ENCODE results near the gene CPNE7. TPM values are rescaled to one million over a fixed set of nuclear protein-coding genes. Genes with fewer than 3 reads are reported as not detected.

The CPNE7 gene
- total and polyA plus RNA-seq, 7 donors = 0.41 to 3.3 (median 0.71) TPM; not detected in 4

DNA sequence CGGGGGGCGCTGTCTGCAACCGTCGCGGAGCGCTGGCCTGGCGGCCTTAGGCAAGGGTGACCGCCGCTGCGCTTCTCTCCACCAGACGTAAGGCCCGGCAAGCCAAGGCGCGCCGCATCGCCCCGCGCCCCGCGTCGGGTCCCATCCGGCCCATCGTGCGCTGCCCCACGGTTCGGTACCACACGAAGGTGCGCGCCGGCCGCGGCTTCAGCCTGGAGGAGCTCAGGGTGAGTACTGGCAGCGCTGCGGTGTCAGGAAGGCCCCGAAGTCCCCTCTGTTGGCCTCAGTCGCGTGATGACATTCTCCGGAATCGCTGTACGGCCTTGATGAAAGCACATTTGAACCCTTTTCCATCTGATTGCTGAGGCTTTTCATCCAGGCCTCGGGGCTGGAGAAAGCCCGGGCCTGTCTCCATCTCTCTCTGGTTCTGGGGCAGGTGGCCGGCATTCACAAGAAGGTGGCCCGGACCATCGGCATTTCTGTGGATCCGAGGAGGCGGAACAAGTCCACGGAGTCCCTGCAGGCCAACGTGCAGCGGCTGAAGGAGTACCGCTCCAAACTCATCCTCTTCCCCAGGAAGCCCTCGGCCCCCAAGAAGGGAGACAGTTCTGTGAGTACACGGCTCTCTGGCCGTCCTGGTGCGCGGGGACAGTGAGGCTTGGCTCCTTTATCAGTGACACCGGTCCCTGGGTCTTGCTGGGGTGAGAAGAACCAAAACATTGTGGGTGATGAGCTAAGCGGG, 14.2 kb upstream of the CPNE7 start:
- WGBS, 2 donors = 2 to 4% methylated on average over 58 of the region's 58 CpGs
- no peak for DNase-seq
- Histone ChIP-seq H3K4me1 (peaks cover 0 to 52% (median 41%) of the 10 kb centered on the region in 4 donors), H3K9me3 (no peaks in the 10 kb centered on the region), H3K27ac (peak overlapping the region; percentile 96 to 99 (median 98)), H3K36me3 (peaks cover 22 to 49% (median 29%) of the 10 kb centered on the region in 4 donors), H3K27me3 (no peaks in the 10 kb centered on the region), H3K4me3 (peak overlapping the region; percentile 75 to 88 (median 81))
- intact Hi-C loops (cut with DNase I) = loop anchor here (2.0 to 5.0 kb wide), 3 partner anchors 69 to 321 kb away; partner anchors contain the start of genes ANKRD11, CHMP1A and SPATA33
- TF ChIP-seq EP300 (IDR thresholded peaks at IDR 0.05) (no peak), POLR2A (IDR thresholded peaks at IDR 0.05) (no peak), POLR2AphosphoS5 (IDR thresholded peaks at IDR 0.05) (no peak)
- TF ChIP-seq, protein P1, sequence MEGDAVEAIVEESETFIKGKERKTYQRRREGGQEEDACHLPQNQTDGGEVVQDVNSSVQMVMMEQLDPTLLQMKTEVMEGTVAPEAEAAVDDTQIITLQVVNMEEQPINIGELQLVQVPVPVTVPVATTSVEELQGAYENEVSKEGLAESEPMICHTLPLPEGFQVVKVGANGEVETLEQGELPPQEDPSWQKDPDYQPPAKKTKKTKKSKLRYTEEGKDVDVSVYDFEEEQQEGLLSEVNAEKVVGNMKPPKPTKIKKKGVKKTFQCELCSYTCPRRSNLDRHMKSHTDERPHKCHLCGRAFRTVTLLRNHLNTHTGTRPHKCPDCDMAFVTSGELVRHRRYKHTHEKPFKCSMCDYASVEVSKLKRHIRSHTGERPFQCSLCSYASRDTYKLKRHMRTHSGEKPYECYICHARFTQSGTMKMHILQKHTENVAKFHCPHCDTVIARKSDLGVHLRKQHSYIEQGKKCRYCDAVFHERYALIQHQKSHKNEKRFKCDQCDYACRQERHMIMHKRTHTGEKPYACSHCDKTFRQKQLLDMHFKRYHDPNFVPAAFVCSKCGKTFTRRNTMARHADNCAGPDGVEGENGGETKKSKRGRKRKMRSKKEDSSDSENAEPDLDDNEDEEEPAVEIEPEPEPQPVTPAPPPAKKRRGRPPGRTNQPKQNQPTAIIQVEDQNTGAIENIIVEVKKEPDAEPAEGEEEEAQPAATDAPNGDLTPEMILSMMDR (IDR thresholded peaks at IDR 0.05) = no peak

DNA sequence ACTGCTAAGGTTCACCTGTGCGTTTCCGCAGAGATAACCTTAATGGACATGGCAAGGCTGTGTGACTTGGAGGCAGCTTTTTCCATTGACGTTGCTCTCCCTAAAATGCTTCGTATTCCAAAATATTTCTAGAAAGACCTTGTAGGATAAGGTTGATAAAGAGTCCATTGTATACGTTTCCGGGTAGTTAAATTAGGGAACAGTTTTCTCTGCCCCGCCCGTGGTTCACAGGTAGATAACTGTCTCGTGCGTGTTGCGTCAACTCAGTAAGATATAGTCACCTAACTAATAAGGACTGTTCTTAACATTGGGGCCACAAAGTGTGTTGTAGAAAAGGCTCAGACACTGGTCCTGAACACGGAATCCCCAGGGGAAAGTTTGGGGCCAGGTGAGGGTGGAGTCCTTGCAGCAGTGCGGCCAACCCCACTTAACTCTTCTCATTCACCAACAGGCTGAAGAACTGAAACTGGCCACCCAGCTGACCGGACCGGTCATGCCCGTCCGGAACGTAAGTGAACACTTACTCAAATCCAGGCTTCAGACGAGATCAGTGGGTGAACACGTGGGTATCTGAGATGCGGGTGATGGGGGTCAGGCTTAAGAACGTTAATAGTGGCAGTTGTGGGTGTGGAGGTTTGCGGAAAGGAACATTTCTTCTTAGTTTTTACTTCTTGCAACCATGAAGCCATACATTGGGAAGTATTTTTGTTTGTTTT, 13.5 kb upstream of the CPNE7 start:
- Histone ChIP-seq H3K27ac (peak overlapping the region in 3 of 4 donors; percentile 97 to 99 (median 99)), H3K4me1 (peaks cover 0 to 53% (median 41%) of the 10 kb centered on the region in 4 donors), H3K4me3 (peak overlapping the region in 3 of 4 donors; percentile 75 to 88 (median 85)), H3K36me3 (peaks cover 16 to 43% (median 28%) of the 10 kb centered on the region in 4 donors), H3K27me3 (no peaks in the 10 kb centered on the region), H3K9me3 (no peaks in the 10 kb centered on the region)
- no peak for DNase-seq
- WGBS, 2 donors = 17 to 53% methylated on average over 23 of the region's 23 CpGs
- no peak for TF ChIP-seq POLR2A (IDR thresholded peaks at IDR 0.05)
- no peak for TF ChIP-seq POLR2AphosphoS5 (IDR thresholded peaks at IDR 0.05)
- TF ChIP-seq, protein P1 (IDR thresholded peaks at IDR 0.05) = no peak
- intact Hi-C loops (cut with DNase I) = loop anchor here (2.0 to 5.0 kb wide), 3 partner anchors 70 to 321 kb away; partner anchors contain the start of genes ANKRD11, CHMP1A and SPATA33

DNA sequence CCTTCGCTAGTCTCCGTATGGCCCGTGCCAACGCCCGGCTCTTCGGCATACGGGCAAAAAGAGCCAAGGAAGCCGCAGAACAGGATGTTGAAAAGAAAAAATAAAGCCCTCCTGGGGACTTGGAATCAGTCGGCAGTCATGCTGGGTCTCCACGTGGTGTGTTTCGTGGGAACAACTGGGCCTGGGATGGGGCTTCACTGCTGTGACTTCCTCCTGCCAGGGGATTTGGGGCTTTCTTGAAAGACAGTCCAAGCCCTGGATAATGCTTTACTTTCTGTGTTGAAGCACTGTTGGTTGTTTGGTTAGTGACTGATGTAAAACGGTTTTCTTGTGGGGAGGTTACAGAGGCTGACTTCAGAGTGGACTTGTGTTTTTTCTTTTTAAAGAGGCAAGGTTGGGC, 12.6 kb upstream of the CPNE7 start:
- Histone ChIP-seq H3K4me1 (peaks cover 0 to 53% (median 41%) of the 10 kb centered on the region in 4 donors), H3K27ac (no peak overlapping the region), H3K9me3 (no peaks in the 10 kb centered on the region), H3K4me3 (no peak overlapping the region), H3K27me3 (no peaks in the 10 kb centered on the region), H3K36me3 (peaks cover 16 to 39% (median 28%) of the 10 kb centered on the region in 4 donors)
- WGBS, 2 donors = 44 to 80% methylated on average over 12 of the region's 12 CpGs
- TF ChIP-seq EP300 (IDR thresholded peaks at IDR 0.05) (no peak), POLR2AphosphoS5 (IDR thresholded peaks at IDR 0.05) (no peak), POLR2A (IDR thresholded peaks at IDR 0.05) (no peak)
- TF ChIP-seq, protein P1 (IDR thresholded peaks at IDR 0.05) = no peak
- intact Hi-C loops (cut with DNase I) = loop anchor here (5.0 kb wide), 1 partner anchor 71 kb away; the partner anchor contains the start of gene ANKRD11
- DNase-seq = no peak

DNA sequence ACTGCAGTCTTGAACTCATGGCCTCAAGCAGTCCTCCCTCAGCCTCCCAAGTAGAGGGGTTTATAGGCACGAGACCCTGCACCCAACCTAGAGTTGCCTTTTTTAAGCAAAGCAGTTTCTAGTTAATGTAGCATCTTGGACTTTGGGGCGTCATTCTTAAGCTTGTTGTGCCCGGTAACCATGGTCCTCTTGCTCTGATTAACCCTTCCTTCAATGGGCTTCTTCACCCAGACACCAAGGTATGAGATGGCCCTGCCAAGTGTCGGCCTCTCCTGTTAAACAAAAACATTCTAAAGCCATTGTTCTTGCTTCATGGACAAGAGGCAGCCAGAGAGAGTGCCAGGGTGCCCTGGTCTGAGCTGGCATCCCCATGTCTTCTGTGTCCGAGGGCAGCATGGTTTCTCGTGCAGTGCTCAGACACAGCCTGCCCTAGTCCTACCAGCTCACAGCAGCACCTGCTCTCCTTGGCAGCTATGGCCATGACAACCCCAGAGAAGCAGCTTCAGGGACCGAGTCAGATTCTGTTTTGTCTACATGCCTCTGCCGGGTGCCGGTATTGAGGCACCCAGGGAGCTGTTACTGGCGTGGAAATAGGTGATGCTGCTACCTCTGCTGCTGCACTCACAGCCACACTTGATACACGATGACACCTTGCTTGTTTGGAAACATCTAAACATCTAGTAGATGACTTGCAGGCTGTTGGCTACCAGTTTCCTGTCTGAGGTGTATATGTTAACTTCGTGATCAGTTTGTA, 11.7 kb upstream of the CPNE7 start:
- Histone ChIP-seq H3K4me1 (peaks cover 0 to 53% (median 41%) of the 10 kb centered on the region in 4 donors), H3K9me3 (no peaks in the 10 kb centered on the region), H3K27me3 (peaks cover 0 to 7% (median 0%) of the 10 kb centered on the region in 3 donors), H3K27ac (no peak overlapping the region), H3K4me3 (no peak overlapping the region), H3K36me3 (peaks cover 16 to 39% (median 28%) of the 10 kb centered on the region in 4 donors)
- intact Hi-C loops (cut with DNase I) = loop anchor here (5.0 kb wide), 1 partner anchor 72 kb away; the partner anchor contains the start of gene ANKRD11
- DNase-seq = no peak
- 43 to 72% methylated on average over 12 of the region's 12 CpGs for WGBS, 2 donors
- TF ChIP-seq EP300 (IDR thresholded peaks at IDR 0.05) (no peak), POLR2A (IDR thresholded peaks at IDR 0.05) (no peak)
- TF ChIP-seq, protein P1 (IDR thresholded peaks at IDR 0.05) = no peak
